HG03175 (cell line): ENCODE measurements around the gene DIP2C.
"Not testable (repeated sequence)": the region's sequence is repeated elsewhere in the genome, so short reads cannot be mapped to it uniquely, and the experiment has no call there.

ENCODE experiments used
- ATAC-seq: cut with Tn5 transposase; IDR thresholded peaks from one replicate; pipeline ENCODE4 v1.9.1; 2021; ENCODE audit warnings: mild to moderate bottlenecking, moderate library complexity; ENCODE audit not compliant: unreplicated experiment

The DIP2C gene

DNA sequence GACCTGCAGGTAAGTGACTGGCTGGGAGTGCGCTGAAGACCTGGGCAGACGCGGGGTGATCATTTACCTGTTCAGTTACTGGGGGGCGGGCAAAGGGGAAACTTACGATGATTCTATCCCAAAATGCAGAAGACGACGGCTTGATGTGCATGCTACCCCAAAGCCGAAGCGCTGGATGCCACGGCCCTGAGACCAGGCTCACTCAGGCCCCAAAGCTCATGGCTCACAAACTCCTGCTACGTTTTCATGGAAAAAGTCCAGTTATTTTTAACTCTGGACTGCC, 200.6 kb downstream of the DIP2C start:
- no peak for ATAC-seq

DNA sequence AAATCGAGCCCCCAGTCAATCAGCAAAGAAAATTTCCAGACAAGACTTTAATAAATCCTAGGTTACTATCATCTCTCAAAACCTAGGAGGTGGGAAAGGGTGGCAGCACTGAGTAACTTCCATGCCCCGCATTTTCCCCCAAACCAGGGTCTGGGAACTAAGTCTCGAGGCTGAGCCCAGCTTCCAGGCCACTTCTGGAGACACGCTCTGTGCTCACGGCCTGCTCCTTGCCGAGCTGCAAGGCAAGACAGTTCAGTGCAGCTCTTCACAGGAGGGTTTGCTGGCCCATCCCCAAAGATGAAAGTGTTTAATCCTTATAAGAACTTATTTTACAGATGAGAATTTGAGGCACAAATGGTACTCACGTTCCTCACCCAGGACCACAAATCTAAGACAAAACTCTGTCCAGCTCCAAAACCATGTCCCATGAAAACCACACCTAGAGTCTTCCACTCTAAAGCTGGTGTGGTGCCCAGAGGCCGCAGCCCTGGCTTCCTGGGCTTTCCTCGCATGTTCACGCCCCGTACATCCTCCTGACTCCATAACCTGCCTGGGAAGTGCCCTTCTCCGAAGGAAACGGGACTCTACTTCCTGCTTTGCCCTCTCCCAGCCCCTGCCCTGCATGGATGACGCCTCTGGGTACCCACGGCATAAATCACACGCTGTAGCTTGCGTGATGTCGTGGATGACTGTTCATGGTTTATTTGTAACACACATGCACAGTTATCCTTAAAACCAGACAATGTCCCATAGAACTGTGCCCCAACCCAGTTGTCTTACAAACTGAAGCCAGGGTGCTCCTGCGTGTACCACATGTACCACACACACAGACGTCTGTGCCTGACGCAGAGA, 201.2 kb downstream of the DIP2C start:
- ATAC-seq: no peak

DNA sequence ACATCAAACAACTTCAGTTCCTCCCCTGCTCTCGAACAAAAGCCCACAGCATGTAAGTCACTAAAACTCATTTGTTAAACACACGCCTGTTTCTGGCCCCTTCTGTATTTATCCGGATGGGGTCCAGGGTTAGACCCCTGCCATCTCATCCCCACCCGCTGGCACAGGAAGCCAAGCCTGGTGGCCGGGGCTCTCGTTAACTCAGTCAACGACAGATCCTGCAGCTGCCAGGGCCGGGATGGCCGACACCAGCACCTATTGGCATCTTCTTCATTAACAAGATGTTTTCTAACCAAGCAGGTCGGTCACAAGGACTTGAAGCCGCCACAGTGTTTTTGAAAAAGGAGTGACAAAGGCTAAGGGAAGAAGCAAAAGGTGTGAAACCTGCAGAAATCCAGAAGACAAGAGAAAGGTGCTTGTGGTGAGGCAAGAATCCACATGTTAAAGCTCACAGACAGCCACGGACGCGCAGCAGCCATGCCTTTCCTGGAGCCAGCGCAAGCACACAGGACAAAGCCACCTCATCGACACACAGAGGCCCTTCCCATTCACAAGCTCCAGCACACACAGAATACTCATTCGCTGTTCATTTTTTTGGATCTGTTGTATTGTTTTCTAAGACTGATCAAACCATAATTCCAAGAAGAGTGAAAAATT, 202.7 kb downstream of the DIP2C start:
- ATAC-seq: no peak

GRCh38 chr10:486206-486605, 203.3 kb downstream of the DIP2C start:
- no peak for ATAC-seq

DNA sequence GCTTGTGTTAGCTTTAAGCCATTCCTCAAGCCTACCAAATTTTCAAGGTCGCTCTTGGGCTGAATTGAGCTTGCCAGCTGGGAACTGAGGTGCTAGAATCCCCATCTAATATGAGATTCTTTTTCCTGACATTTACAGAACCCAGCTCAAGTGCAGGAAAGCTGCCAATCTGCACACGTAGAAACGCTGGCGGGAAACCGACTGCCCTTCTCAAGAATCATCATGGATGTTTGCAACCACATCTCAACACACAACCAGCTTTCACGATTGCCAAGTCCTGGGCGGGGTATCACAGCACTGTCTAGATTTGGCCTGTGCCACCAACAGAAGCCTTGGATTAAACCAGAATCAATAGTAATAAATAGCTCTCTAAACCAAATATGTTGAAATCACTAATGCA, 203.7 kb downstream of the DIP2C start:
- ATAC-seq: no peak

- peak; percentile 48 for ATAC-seq
These were observed 204.4 kb downstream of the DIP2C start for GRCh38 chr10:484925-485661.

DNA sequence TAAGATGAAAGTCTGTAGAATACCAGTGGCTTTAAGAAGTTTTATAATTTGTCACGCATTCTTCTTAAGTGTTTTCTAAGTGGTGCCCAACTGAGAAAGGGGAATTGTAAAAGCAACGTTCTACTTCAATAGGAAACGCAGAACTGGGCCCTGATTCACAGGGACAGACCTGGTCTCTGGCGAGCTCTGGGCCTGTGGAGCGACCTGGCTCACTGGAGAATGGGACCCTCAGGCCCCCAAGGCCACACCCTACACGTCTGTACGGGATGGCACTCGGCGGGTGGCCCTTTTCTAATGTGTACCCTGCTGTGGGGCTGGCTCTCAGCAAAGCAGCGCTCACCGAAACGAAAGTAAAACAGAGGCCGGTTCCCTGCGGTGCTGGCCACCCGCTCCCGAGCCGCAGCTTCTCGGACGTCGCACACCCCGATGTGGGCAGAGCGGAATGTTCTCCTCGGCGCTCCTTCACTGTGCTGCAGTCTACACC, 205.0 kb downstream of the DIP2C start:
- peak; percentile 41 for ATAC-seq

DNA sequence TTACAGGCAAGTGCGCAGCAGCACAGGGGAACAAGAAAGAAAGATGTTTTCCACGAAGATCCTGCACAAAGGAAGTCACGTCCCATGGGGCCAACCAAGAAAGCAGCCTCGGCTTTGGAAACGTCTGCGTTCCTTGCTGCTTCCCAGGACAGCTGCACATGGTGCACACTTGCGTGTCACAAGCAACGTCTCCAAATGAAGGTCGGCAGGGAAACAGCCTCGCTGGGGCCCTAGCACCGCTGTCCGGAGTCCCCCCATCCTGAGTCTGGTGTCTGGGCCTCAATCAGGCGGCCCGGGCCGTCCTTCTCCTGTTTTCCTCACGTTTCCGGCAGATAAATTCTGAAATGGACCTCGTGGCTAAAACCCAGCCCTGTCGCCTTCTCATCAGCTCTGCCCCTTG, 206.2 kb downstream of the DIP2C start:
- ATAC-seq: no peak

DNA sequence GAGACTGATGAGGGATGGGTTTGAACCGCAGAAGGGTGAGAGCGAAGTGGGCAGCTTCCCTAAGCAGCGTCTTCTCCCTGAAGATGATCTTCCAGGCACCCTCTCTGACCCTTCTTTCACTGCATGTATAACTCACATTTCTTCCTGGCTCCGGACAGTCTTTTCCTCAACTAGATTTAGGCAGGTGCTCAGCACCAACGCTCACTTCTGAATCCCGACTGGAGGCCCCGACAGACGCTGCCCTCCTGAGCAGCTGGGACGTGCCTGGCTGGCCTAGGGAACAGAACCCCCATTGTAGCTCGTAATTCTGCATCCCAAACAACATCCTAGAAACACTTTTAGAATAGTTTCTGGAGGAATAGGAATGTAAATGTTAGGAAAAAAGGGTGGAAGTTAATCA, 206.6 kb downstream of the DIP2C start:
- no peak for ATAC-seq

DNA sequence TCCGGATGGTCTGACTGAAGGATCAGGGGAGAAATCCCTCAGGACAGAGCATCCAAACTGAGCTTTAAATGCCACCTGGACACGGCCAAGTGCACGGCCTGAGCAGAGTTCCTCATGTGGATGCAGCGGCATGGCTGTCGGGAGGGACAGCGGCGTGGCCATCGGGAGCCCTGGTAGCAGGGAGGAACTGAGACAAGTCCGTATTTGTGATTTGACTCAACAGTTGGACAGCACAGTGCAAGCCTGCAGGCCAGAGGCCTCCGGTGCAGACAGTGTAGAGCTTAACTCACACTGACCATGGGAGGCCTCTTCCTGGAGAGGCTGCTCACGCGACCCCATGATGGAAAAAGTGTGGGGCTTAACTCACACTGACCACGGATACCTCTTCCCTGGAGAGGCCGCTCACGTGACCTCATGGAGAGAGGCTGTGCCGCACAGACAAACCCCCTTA, 207.4 kb downstream of the DIP2C start:
- no peak for ATAC-seq

DNA sequence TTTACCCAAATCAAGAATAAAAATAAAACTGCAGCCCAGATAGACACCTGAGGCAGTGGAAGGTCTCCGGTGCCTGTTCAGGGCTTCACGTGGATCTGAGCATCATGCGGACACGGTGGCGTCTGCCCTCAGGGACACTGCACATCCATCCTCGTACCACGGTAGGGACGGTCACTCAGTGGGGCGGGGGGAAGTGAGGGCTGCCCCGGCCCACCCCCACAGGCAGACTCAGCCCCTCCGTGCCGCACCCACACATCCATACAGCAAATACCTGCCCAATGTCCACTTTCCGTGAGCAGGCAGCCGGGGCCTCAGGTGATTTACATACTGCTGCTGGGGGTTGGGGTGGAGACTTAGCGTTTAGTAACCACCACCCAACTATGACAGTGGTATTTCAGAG, 207.8 kb downstream of the DIP2C start:
- no peak for ATAC-seq

DNA sequence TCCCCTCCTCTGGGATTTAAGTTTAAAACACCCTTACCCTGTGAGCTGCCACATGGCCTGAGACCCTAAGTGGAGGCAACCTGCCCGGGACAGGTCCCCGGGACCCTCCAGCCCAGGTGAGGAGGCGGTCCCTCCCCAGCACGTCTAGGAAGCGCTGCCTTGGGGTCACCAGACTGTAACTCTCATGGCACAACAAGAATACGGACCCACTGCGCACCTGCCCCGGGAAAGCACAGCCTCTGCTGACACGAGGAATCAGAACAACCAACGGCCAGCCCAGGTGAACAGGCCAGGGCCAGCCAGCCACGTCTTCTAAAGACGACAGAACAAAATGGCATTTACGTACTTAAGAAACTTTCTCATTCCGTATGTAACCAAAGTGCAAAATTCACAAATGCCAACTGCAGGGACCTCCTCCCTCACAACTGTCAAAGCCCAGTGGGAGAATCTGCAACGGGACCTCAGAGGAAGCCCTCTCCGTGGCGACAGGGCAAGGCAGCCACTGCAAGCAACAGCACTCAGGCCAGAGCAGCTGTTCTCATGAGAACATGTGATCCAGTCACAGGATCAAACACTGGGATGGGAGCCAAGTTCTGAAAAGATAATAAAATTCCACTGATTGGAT, 208.4 kb downstream of the DIP2C start:
- ATAC-seq: no peak

GRCh38 chr10:480498-480927, 209.0 kb downstream of the DIP2C start:
- ATAC-seq: no peak

DNA sequence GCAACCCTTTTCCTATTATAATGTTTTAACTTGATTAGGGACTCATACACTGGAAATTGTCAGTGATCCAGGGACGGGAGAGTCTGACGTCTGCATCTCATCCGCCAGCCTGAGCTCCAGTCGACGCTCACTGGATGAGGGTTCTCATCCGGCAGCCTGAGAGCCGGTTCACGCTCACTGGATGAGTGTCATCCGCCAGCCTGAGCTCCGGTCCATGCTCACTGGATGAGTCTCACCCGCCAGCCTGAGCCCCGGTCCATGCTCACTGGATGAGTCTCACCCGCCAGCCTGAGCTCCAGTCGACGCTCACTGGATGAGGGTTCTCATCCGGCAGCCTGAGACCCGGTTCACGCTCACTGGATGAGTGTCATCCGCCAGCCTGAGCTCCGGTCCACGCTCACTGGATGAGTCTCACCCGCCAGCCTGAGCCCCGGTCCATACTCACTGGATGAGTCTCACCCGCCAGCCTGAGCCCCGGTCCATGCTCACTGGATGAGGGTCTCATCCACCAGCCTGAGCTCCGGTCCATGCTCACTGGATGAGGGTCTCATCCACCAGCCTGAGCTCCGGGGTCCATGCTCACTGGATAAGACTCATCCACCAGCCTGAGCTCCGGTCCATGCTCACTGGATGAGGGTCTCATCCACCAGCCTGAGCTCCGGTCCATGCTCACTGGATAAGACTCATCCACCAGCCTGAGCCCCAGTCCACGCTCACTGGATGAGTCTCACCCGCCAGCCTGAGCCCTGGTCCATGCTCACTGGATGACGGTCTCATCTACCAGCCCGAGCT, 209.6 kb downstream of the DIP2C start:
- not testable (repeated sequence) for ATAC-seq

DNA sequence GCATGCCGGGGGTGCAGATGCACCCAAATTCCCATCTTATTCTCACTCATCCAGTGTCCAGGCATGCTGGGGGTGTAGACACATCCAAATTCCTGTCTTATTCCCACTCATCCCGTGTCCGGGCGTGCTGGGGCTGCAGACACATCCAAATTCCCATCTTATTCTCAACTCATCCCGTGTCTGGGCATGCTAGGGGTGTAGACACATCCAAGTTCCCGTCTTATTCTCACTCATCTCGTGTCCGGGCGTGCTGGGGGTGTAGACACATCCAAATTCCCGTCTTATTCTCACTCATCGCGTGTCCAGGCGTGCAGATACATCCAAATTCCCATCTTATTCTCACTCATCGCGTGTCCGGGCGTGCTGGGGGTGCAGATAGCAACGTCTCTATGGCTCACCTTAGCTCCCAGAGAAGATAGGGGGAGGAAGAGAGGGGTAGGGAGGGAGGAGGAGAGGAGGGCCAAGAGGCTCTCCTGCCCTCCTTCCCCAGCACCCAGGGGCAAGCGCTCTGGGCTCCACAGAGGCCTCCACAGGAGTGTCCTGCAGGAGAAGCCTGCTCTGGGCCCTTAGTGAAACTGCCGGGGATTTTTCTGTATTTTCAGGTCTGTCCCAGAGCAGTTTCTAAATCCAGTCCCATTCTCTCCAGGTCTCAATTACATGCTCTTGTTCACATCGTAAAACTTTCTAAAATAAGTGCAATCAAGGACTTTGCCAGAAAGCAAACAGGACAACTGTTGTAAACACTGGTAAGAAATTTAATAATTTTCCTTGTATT, 210.8 kb downstream of the DIP2C start:
- no peak for ATAC-seq

- no peak for ATAC-seq
These were observed 211.8 kb downstream of the DIP2C start for GRCh38 chr10:477620-478019.

DNA sequence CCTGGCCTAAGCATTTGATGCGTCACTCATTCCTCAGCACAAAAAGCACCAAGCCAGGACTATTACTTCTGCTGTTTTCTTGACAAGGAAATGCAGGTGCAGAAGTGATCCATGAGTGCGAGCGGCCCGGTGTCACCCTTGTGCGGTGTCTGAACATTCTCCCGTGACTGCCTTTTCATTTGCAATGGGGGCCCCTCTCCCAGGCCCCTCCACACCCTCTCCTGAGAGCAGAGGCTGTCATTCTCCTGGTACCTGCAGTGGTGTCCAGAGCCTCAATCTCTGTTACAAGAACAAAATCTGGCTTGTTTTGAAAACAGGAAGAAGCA, 213.1 kb downstream of the DIP2C start:
- ATAC-seq: no peak

GRCh38 chr10:475709-476454, 213.6 kb downstream of the DIP2C start:
- no peak for ATAC-seq

GRCh38 chr10:474946-475345, 214.5 kb downstream of the DIP2C start:
- ATAC-seq: no peak
